Thymus (tissue), 11 donors: ENCODE data around the gene APP. TPM values are rescaled to one million over a fixed set of nuclear protein-coding genes. Genes with fewer than 3 reads are reported as not detected.
"Not testable (repeated sequence)": the region's sequence is repeated elsewhere in the genome, so short reads cannot be mapped to it uniquely, and the experiment has no call there.

ENCODE experiments used
- DNase-seq, 9 donors: peaks; one replicate each; pipeline ENCODE4 v3.0.0-alpha.2; 2013; ENCODE audit warnings: low spot score in 9 of 9, low read depth in 6 of 9, missing footprints in 1 of 9
- H3K27ac ChIP-seq, 2 donors: one replicate each; pipeline ENCODE4 v1.5.1; 2013; ENCODE audit warnings: control low read depth in 1 of 2, low read depth in 1 of 2, low read length in 1 of 2, mild to moderate bottlenecking in 1 of 2, moderate library complexity in 1 of 2
- H3K27me3 ChIP-seq, 2 donors: one replicate each; pipeline ENCODE4 v1.5.1; 2013; ENCODE audit warnings: low read length in 1 of 2; ENCODE audit not compliant: control insufficient read depth in 2 of 2, insufficient read depth in 1 of 2
- H3K36me3 ChIP-seq, 2 donors: one replicate each; pipeline ENCODE4 v1.5.1; 2013; ENCODE audit warnings: low read length in 1 of 2, mild to moderate bottlenecking in 1 of 2, moderate library complexity in 1 of 2; ENCODE audit not compliant: control insufficient read depth in 2 of 2, insufficient read depth in 2 of 2
- H3K4me1 ChIP-seq, 2 donors: one replicate each; pipeline ENCODE4 v1.5.1; 2013; ENCODE audit warnings: low read length in 2 of 2; ENCODE audit not compliant: control insufficient read depth in 2 of 2, insufficient read depth in 2 of 2
- H3K4me3 ChIP-seq, 2 donors: one replicate each; pipeline ENCODE4 v1.5.1; 2013; ENCODE audit warnings: low read length in 2 of 2, control low read depth in 1 of 2, mild to moderate bottlenecking in 1 of 2
- H3K9me3 ChIP-seq, 2 donors: one replicate each; pipeline ENCODE4 v1.5.1; 2013; ENCODE audit warnings: low read length in 1 of 2, mild to moderate bottlenecking in 1 of 2; ENCODE audit not compliant: control insufficient read depth in 2 of 2, insufficient read depth in 1 of 2
- WGBS: extraction: QIAGEN DNeasy Blood & Tissue Kit; methylation state at CpG from one replicate; pipeline ENCODE4 v1.1.7; 2013; 5-methylcytosine and 5-hydroxymethylcytosine counted together
- polyA plus RNA-seq: library from polyadenylated mRNA; stranded (reverse); fragments of 200-250 nt; gene quantifications from one replicate; pipeline ENCODE4 v1.2.3, GENCODE V29; 2013
- total RNA-seq: library from RNA; stranded (reverse); fragments of 120-200 nt; gene quantifications from one replicate; pipeline ENCODE4 v1.2.4, GENCODE V29; 2013
- donor health status: healthy.

The APP gene
- total and polyA plus RNA-seq, 2 donors, result 110 to 152 TPM

DNA sequence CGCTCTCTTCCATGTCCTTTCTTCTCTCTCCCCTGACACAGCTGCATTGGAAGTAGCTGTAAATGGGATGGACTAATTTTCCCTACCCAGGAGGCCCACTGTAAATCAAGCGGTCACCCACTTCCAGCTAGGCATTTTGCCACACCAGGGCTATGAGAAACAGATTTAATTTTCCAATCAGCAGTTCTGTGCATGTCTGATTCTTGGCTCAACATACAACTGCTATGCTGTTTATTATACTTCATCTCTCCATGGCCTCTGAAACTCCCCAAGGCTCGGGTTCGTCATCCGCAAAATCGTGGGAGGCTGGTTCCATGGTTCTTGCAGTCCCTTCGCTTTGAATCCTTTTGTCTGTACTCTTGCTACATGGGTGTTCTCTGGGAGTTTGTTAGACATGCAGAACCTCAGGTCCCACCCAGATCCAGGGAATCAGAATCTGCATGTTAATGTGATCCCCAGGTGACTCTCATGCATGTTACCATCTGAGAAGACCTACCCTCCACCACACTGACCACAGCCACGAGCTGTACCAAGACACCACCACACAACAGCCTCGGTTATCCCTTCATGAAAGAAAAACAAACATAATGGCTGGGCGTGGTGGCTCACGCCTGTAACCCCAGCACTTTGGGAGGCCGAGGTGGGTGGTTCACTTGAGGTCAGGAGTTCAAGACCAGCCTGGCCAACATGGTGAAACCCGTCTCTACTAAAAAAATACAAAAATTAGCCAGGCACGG, 245.3 kb downstream of the APP start:
- H3K4me3 ChIP-seq, result no peak overlapping the region
- no peaks in the 10 kb centered on the region for H3K27me3 ChIP-seq
- DNase-seq, result no peak
- no peak overlapping the region for H3K27ac ChIP-seq
- no peaks in the 10 kb centered on the region for H3K4me1 ChIP-seq
- H3K9me3 ChIP-seq, result no peaks in the 10 kb centered on the region
- 84% methylated on average over 14 of the region's 14 CpGs for WGBS
- H3K36me3 ChIP-seq, result no peaks in the 10 kb centered on the region

GRCh38 chr21:25918152-25918551, 252.4 kb downstream of the APP start:
- not testable (repeated sequence) for H3K27me3 ChIP-seq, H3K27ac ChIP-seq, H3K9me3 ChIP-seq, DNase-seq, H3K4me1 ChIP-seq, H3K4me3 ChIP-seq, H3K36me3 ChIP-seq
- 96% methylated on average over 16 of the region's 17 CpGs for WGBS

- H3K4me1 ChIP-seq, result no peaks in the 10 kb centered on the region
- no peaks in the 10 kb centered on the region for H3K36me3 ChIP-seq
- H3K27ac ChIP-seq, result no peak overlapping the region
- H3K4me3 ChIP-seq, result no peak overlapping the region
- no peaks in the 10 kb centered on the region for H3K9me3 ChIP-seq
- 98% methylated on average over 6 of the region's 6 CpGs for WGBS
- no peaks in the 10 kb centered on the region for H3K27me3 ChIP-seq
- no peak for DNase-seq
Observed at GRCh38 chr21:25916226-25916625, 254.3 kb downstream of the APP start.

GRCh38 chr21:25913479-25913878, 257.1 kb downstream of the APP start:
- H3K27ac ChIP-seq, result no peak overlapping the region
- H3K4me3 ChIP-seq, result no peak overlapping the region
- H3K36me3 ChIP-seq, result no peaks in the 10 kb centered on the region
- no peaks in the 10 kb centered on the region for H3K4me1 ChIP-seq
- no peak for DNase-seq
- WGBS, result 97% methylated on average over 3 of the region's 3 CpGs
- H3K27me3 ChIP-seq, result no peaks in the 10 kb centered on the region
- no peaks in the 10 kb centered on the region for H3K9me3 ChIP-seq

DNA sequence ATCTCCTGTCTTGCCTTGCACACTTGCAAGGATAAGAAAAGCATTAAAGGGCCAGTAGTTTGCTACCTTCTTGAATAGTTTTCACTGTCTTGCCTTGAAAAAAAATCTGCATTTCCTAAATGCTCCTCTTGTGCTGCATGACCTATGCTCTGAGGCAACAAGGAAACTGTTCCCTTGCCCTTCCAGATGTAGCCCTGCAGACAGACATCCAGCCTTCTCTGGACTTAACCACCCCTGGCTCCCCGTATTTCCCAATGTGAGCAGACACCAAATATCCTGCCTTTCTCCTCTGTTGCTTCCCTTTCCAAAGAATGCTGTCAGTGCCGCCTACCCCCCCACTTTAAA, 258.2 kb downstream of the APP start:
- DNase-seq, result no peak
- Histone ChIP-seq H3K4me1 (no peaks in the 10 kb centered on the region), H3K36me3 (no peaks in the 10 kb centered on the region), H3K4me3 (no peak overlapping the region), H3K27me3 (no peaks in the 10 kb centered on the region), H3K9me3 (no peaks in the 10 kb centered on the region), H3K27ac (no peak overlapping the region)
- WGBS, result 97% methylated on average over 2 of the region's 2 CpGs

DNA sequence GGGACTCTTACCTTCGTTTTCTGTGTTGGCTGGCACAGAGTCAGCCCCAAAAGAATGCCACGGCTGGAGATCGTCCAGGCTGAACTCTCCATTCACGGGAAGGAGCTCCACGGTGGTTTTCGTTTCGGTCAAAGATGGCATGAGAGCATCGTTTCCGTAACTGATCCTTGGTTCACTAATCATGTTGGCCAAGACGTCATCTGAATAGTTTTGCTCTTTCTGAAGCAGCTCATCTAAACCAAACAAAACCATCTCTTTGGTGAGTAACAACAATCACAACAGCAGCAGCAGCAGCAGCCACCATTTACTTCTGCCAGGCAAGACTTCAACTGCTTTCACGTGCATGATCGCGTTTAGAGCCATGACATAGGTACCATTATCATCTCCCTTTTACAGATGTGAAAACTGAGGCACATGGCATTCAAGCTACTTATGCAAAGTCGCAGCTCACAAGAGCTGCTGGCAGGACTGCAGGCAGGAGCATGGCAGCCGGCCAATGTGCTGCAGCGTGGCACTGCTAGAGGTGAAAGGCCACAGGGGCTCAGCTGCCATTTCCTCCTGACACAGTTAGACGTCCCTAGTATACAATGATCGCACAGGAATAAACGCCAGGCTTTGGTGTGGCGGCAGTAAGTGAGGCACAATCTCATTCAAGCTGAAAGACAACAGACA, 258.7 kb downstream of the APP start:
- no peaks in the 10 kb centered on the region for H3K9me3 ChIP-seq
- H3K27ac ChIP-seq, result no peak overlapping the region
- no peak for DNase-seq
- H3K4me3 ChIP-seq, result no peak overlapping the region
- no peaks in the 10 kb centered on the region for H3K27me3 ChIP-seq
- WGBS, result 91% methylated on average over 20 of the region's 20 CpGs
- H3K4me1 ChIP-seq, result no peaks in the 10 kb centered on the region
- H3K36me3 ChIP-seq, result no peaks in the 10 kb centered on the region

DNA sequence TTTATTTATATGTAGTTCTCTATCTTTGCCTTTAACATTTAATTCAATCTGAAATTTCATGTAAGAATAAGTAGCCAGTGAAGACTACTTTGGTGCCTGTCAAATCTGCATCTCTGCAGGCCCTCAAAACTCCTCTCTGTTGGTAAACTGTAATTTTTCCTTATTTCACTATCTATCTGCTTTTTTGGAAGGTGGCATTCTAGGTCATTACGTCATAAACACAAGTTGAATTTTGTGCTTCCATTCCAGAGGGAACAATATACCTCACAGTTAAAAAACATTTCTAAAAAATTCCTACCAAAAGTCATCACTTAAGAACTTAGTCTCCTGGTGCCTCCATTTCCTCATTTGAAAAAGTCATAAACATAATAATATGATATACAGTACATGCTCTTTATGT, 259.8 kb downstream of the APP start:
- no peaks in the 10 kb centered on the region for H3K36me3 ChIP-seq
- H3K9me3 ChIP-seq, result no peaks in the 10 kb centered on the region
- WGBS, result 100% methylated on average over 1 of the region's 1 CpG
- H3K4me3 ChIP-seq, result no peak overlapping the region
- DNase-seq, result no peak
- no peaks in the 10 kb centered on the region for H3K27me3 ChIP-seq
- no peaks in the 10 kb centered on the region for H3K4me1 ChIP-seq
- H3K27ac ChIP-seq, result no peak overlapping the region

DNA sequence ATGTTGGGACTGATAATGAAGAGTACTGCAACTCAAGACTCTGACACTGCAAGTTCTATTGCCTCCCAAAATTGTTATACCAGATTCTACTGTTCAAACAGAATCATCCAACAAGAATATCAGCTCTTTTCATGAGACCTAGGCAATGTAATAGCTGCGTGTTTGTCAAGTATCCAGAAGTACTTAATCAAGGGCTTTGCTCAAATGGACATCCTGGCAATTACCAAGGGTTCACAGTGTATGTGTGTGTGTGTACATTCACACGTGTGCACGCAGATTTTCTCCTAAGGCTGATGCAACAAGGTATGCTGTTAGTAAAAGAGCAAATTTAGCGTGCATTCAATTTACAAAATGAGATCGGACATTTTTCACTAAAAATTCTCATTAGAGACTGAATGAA, 261.2 kb downstream of the APP start:
- Histone ChIP-seq H3K27me3 (no peaks in the 10 kb centered on the region), H3K27ac (no peak overlapping the region), H3K36me3 (no peaks in the 10 kb centered on the region), H3K4me3 (no peak overlapping the region), H3K4me1 (no peaks in the 10 kb centered on the region), H3K9me3 (no peaks in the 10 kb centered on the region)
- DNase-seq, result no peak
- WGBS, result 98% methylated on average over 5 of the region's 5 CpGs

DNA sequence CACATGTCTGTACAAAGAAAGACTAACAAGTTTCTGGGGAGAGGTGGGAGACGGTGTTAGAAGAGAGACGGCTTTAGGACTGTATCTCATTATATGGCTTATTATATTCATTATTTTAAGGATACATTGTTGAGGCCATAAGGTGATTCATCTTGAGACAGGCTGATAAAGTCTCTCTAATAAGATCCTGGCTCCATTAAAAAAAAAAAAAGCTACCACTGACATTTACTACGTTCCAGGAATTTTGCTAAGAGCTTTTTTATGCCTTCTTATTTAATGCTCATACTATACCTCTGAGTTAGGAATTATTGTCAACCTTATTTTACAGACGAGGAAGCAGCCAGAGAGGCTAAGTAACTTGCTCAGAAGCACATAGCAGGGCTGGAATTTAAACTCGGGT, 262.1 kb downstream of the APP start:
- peaks cover 0 to 5% of the 10 kb centered on the region in 2 donors for H3K36me3 ChIP-seq
- 97% methylated on average over 5 of the region's 5 CpGs for WGBS
- no peak overlapping the region for H3K27ac ChIP-seq
- no peaks in the 10 kb centered on the region for H3K9me3 ChIP-seq
- H3K4me3 ChIP-seq, result no peak overlapping the region
- no peaks in the 10 kb centered on the region for H3K4me1 ChIP-seq
- no peaks in the 10 kb centered on the region for H3K27me3 ChIP-seq
- no peak for DNase-seq
